ENCODE results near the gene HLA-DMB.
A peak's percentile ranks its signal among the peaks of the same experiment; 100 is the strongest.
"Not testable (repeated sequence)": the region's sequence is repeated elsewhere in the genome, so short reads cannot be mapped to it uniquely, and the experiment has no call there.

The HLA-DMB gene

GRCh38 chr6:32949113-32949512, 8.3 kb upstream of the HLA-DMB start:
- no peak for DNase-seq

DNA sequence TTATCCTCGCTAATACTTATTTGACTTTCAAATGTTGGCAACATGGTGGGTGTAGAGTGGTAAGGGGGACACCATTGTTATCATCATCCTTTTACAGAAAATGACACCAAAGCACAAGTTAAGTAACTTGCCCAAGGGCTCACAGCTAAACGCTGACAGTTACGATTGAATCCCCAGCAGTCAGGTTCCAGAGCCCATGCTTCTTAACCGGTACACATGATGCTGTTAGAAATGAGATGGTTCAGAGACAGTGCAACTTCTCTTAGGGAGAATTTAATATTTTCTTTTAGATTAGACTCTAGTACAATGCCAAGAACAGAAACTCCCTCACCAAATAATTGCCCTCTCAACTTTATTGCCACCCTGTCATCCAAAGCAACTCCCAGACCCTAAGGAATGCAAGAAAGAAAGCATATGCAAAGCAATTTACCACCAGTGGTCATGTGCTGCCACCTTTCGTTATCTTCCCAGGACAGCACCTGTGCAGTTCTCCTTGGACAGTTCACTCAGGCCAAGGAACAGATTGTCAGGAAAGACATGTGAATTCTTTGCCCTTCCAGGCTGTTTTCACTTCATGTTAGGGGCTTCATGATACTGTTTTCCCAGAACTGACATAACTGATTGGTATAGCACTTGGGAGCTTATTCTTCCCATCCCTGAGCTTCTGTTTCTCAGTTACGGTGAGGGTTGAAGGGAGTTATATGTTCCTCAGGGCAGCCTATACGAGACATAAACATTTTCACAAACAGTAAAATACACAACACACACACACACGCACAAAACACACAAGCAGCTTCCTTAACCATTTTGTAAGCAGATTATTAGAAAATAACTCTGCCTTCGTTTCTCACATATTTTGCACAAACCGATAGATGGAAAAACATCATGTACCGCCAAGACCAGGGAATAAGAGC, 7.0 kb upstream of the HLA-DMB start:
- no peak for DNase-seq

- no peak for DNase-seq
Observed at GRCh38 chr6:32946893-32947292, 6.1 kb upstream of the HLA-DMB start.

DNA sequence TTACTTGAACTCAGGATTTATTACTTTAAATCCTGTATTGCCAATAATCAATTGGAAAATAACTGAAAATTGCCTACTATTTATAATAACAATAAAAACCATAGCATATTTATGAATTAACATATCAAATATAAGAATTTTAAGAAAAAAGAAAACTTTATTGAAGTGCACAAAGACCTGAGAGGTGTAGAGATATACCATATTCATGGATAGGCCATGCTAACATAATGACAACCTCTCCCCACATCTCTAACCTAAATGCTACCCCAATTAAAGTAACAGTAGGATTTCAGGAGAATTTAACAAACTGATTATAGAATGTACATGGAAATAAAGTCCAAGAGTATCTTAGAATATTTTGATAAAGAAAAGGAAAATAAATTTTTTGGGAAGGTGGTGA, 5.1 kb upstream of the HLA-DMB start:
- no peak for DNase-seq

GRCh38 chr6:32945108-32945760, 4.4 kb upstream of the HLA-DMB start:
- DNase-seq = no peak

DNA sequence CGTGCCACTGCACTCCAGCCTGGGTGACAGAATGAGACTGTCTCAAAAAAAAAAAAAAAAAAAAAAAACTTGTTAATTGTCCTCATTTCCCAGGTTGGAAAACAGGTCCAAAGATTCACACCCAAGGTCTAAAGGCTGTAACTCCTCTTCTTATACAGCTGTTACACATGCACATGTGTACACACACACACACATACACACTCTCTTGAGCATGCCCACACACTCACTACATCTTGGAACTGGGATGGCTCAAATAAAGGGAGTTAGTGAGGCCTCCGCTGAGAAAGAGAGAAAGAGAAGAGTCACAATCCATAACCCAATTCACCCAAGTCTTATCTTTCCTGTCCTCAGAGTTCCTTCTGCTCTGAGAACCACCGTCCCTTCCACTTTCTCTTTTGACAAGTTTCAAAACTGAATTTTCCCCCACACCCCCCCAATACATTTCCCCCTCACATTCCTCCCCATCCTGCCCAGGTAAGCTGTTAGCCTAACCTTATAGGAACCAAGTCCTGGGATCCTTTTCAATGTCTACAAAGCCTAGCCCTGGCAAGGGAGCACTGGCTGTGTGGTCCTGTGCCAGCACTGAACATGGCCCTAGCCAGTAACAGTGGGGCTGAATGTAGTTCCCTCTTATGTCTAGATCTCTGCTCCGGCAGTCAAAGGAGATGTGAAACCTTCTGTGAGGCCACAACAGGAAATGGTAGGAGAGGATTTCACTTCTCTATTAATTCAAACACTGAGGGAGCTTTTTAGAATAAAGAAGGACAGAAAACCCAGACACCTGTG, 3.2 kb upstream of the HLA-DMB start:
- no peak for DNase-seq

DNA sequence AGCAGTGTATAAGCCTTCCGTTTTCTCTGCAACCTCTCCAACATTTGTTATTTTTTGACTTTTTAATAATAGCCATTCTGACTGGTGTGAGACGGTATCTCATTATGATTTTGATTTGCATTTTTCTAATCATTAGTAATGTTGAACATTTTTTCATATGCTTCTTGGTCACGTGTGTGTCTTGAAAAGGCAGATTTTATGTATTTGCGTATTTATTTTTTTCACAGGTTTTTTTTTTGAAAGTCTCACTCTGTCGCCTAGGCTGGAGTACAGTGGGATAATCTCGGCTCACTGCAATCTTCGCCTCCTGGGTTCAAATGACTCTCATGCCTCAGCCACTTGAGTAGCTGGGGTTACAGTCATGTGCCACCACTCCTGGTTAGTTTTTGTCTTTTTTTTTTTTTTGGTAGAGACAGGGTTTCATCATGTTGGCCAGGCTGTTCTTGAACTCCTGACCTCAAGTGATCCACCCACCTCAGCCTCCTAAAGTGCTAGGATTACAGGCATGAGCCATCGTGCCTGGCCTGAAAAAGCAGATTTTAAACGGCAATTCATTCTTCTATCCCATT, 1.8 kb upstream of the HLA-DMB start:
- DNase-seq = not testable (repeated sequence)

DNA sequence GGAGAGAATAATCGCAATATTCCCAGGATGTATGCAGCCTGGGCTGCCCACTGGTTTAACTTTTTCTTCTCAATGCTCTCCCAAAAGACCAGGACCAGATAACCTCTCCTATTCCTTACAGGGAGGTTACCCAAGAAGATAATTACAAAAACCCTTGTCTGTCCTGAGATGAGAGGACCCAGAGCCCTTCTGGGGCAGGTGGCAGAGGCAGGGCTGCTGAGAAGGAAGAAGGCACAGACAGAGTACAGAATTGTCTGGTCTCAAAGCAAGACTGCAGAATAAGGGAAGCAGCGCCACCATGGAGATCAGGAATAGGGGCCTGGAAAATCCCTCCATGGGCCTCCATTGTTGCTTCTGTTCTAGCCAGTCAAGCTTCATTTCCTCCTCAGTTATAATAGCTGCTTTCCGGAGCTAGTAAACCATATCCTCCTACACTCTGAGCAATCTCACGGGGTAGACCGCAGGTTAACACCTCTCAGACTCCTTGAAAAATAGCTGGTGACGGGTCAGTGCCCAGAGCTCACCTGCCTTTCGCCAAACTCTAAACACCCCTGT, 463 bp upstream of the HLA-DMB start:
- DNase-seq = no peak

DNA sequence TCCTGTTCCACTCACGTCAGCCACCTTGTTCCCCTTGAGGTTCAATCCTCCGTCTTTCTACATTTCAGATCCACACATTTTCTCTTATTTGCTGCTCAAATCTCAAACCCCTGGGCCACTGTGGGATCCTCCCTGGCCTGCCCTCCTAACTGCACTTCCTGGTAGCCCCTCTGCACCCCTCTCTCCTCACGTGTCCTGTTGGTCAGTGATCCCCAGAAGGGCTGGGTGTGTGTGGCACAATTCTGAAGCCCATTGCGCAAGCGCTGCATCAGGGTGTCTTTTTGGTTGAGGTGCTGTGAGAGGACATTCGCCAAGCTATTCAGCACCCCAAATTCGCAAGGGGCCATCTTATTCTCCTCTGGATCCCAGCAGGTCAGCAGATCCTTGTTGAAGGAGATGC, 2.3 kb downstream of the HLA-DMB start:
- DNase-seq = no peak

DNA sequence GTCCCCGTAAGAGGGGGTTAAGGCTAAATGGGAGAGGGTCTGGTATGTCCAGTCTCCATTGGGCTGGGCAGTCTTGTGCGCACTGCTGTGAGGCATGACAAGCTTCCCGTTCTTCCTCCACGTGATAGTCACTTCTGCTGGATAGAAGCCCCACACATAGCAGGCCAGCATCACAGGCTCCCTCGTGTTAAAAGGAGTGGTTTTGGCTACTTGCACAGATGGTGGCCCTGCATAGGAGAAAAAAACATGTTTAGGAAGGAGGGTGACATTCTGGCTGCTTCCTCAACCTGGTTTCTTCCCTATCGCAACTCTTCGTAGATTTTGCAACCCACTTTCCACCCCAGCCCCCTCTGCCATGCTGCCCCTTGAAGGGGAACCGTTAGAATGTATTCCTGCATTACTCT, 3.6 kb downstream of the HLA-DMB start:
- DNase-seq = no peak

- no peak for DNase-seq
Observed at GRCh38 chr6:32936239-32937152, 4.3 kb downstream of the HLA-DMB start.

GRCh38 chr6:32935551-32936238, 5.1 kb downstream of the HLA-DMB start:
- no peak for DNase-seq

DNA sequence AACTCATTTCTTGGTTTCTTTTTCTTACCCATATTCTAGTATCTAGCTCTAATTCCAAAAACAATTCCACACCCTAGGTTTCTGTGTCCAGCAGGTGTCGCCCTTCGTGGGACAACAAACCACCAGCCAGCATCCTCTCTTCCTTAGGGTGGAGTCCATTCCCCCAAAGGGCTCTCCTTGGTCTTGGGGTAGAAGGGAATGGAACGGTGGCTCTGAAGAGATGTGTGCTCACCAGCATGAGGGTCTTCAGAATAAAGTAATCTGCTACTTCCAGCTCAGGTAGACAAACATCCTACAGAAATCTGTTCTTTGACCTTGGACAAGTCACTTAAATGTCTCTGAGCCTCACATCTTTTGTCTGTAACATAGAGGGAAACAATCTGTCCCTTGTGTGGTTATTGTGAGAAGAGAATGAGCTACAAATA, 7.2 kb downstream of the HLA-DMB start:
- DNase-seq = peak; percentile 66

GRCh38 chr6:32932132-32932868, 8.5 kb downstream of the HLA-DMB start:
- no peak for DNase-seq

DNA sequence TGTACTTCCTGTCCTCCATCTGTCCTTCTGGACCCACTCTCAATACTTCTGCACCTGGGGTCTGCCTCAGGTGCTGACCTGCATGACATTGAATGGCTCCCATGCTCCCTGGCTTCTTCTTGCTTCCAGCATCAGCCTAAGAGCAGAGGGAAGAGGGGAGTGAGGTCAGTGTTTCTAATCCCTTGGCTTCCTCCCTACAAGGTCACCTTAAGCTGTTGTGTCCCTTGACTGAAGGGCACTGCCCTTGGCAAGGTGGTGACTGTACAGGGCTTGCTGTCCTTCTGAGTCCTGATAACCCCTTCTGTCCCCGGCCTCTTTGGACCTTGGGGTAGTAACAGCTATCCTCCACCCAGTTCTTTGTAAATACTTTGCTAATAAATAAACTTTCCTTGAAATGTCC, 9.6 kb downstream of the HLA-DMB start:
- no peak for DNase-seq

DNA sequence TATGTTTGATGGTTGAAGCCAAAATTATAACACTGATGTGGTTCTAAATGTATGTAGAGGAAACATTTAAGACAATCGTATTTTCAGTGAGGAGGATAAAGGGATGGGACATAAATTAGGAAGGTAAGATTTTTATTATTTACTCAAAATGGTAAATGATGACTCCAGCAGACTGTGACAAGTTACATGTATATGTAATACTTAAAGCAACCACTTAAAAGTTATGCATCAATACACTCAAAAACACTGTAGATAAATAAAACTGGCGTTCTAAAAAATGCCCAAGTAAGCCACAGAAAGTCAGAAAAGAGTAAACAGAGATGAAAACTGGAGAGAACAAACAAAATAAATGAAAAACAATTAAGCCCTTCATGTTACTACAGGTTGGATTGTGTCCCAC, 18.7 kb downstream of the HLA-DMB start:
- no peak for DNase-seq

- DNase-seq = no peak
Observed at GRCh38 chr6:32920715-32921114, 20.1 kb downstream of the HLA-DMB start.

DNA sequence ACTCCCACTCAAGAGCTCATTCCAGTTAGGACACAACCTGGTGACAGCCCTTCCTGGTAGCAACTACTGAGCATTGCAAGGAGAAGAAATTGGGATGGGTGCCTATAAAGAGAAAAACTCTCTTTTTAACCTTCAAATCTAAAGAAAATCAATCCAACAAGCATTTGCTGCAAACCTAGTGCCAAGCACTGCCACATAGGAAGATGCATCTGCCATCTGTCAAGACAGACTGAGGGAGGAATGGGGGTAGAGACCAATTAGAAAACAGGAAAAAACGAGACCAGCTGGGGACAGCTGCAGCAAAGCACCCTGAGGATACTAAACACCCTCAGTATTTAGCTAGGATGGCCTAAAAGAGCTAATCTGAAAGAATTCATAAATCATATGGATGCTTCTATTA, 27.9 kb downstream of the HLA-DMB start:
- no peak for DNase-seq

- DNase-seq = no peak
Observed at GRCh38 chr6:32908897-32909296, 31.9 kb downstream of the HLA-DMB start.

DNA sequence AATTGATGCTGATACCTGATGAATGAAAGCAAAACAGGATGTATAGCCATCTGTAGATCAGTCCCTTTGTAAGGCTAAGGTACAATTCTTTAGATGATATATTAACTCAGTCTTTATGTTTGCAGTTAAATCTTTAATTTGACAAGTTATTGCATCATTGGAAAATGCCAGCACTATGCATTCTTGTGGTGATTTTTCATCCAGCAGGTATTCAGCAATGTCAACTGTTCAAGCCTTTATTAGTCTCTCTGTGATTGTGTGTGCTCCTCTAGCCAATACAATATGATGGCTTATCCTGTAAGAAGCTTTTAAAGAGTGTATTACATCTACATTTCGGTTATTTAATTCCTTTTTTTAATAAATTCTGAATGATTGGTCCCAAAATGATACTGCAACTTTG, 34.3 kb downstream of the HLA-DMB start:
- no peak for DNase-seq
